Suprapubic skin (tissue), 3 donors: ENCODE measurements around the gene NAT9.

Source experiments
- POLR2A ChIP-seq, 2 donors: fragments of 450-650 bp; IDR thresholded peaks; one replicate each; pipeline ENCODE4 v1.6.1; 2017; ENCODE audit warnings: antibody characterized with exemption in 2 of 2, mild to moderate bottlenecking in 2 of 2, moderate library complexity in 2 of 2
- TF ChIP-seq, protein P1 (sequence below), 2 donors: fragments of 200-600 bp in 1 of 2; fragments of 450-650 bp in 1 of 2; sonication (generic) in 1 of 2; IDR thresholded peaks; one replicate each; pipeline ENCODE4 v1.5.1; 2016 to 2019; ENCODE audit warnings: antibody characterized with exemption in 2 of 2, mild to moderate bottlenecking in 1 of 2, moderate library complexity in 1 of 2

DNA sequence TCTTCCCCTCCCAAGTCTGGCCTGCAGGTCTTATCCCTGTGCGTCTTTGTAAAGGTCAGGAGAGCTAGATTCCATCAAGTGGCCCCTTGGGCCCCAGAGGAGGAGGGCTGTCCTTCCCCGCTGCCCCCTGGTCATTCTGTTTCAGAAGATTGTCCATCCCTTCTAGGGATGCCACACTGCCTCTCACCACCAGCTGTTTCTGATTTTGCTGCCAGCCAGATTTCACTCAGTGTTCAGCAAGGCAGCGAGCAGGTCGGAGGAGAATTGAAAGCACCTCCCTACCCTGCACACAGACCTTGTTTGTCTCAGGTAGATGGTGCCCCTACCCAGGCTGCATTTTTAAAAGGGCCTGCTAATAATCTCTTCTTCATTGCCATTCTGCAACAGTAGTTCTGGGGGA, 21.7 kb upstream of the NAT9 start:
- TF ChIP-seq, protein P1, sequence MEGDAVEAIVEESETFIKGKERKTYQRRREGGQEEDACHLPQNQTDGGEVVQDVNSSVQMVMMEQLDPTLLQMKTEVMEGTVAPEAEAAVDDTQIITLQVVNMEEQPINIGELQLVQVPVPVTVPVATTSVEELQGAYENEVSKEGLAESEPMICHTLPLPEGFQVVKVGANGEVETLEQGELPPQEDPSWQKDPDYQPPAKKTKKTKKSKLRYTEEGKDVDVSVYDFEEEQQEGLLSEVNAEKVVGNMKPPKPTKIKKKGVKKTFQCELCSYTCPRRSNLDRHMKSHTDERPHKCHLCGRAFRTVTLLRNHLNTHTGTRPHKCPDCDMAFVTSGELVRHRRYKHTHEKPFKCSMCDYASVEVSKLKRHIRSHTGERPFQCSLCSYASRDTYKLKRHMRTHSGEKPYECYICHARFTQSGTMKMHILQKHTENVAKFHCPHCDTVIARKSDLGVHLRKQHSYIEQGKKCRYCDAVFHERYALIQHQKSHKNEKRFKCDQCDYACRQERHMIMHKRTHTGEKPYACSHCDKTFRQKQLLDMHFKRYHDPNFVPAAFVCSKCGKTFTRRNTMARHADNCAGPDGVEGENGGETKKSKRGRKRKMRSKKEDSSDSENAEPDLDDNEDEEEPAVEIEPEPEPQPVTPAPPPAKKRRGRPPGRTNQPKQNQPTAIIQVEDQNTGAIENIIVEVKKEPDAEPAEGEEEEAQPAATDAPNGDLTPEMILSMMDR (IDR thresholded peaks at IDR 0.05) = no peak
- no peak for TF ChIP-seq POLR2A (IDR thresholded peaks at IDR 0.05)
